ENCODE results near the gene ATP8B3. TPM values are rescaled to one million over a fixed set of nuclear protein-coding genes. Genes with fewer than 3 reads are reported as not detected.

The ATP8B3 gene
- total and polyA plus RNA-seq, 2 of the 13 experiments (the other 11 are each of a cell fraction or from before 2014, with no cell fraction given), result 2.6 to 5.9 TPM

DNA sequence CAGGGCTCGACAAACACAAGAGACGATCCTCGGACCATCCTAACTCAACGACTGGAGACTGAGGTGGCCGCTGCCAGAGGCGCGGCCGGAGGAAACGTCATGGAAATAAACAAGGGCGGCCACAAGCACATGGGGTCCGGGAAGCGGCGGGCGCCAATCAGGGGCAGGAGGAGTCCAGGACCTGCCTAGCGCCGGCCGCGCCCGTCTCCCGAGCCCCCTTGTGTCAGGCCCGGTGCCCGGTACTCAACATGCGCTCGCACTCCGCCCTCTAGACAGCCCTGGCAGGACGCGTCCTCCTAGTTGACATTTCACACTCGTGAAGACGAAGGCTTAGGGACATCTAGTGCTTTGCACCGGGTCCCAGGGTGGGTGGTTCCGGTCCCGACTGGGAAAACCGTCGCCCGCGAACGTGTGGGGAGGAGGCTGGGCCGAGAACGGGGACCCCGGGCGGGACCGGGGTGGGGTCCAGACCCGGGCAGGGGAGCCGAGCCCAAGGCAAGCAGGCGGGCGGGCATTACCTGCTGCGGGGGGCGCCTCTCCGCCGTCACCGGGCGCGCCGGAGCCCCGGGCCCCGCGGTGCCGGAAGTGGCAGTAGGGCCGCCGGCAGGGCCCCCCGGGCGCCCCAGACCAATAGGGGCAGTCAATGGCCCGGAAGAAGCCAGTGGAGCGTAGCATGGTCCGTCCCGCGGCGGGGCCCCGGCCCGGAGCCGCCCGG is 35.8 kb upstream of the ATP8B3 start (continued):
- TF ChIP-seq ZNF891 (CRISPR knock-in tag; IDR thresholded peaks at IDR 0.05) (no peak), TRIM24 (CRISPR knock-in tag; IDR thresholded peaks at IDR 0.05) (no peak), ZNF644 (CRISPR knock-in tag; IDR thresholded peaks at IDR 0.05; ENCODE audit: low read depth) (no peak), KDM1A (CRISPR knock-in tag; IDR thresholded peaks at IDR 0.05) (no peak), ZNF12 (CRISPR knock-in tag; IDR thresholded peaks at IDR 0.05) (no peak), ZNF709 (CRISPR knock-in tag; IDR thresholded peaks at IDR 0.05) (0 out of 2 replicates have a peak, but pooled peaks have one; percentile 15), CBX1 (IDR thresholded peaks at IDR 0.05; ENCODE audit: low read depth) (no peak), CBX5 (CRISPR knock-in tag; IDR thresholded peaks at IDR 0.05; ENCODE audit: borderline replicate concordance) (no peak), HMG20A (CRISPR knock-in tag; IDR thresholded peaks at IDR 0.05; ENCODE audit: borderline replicate concordance) (no peak), TAF15 (IDR thresholded peaks at IDR 0.05; ENCODE audit: low read depth, low read length, poor library complexity, severe bottlenecking) (no peak), ZSCAN21 (CRISPR knock-in tag; IDR thresholded peaks at IDR 0.05; ENCODE audit: borderline replicate concordance) (no peak), ZNF773 (CRISPR knock-in tag; IDR thresholded peaks at IDR 0.05; ENCODE audit: borderline replicate concordance) (peak; percentile 53; the same call in 1 of the 2 replicates)
- TF ChIP-seq, protein P1, sequence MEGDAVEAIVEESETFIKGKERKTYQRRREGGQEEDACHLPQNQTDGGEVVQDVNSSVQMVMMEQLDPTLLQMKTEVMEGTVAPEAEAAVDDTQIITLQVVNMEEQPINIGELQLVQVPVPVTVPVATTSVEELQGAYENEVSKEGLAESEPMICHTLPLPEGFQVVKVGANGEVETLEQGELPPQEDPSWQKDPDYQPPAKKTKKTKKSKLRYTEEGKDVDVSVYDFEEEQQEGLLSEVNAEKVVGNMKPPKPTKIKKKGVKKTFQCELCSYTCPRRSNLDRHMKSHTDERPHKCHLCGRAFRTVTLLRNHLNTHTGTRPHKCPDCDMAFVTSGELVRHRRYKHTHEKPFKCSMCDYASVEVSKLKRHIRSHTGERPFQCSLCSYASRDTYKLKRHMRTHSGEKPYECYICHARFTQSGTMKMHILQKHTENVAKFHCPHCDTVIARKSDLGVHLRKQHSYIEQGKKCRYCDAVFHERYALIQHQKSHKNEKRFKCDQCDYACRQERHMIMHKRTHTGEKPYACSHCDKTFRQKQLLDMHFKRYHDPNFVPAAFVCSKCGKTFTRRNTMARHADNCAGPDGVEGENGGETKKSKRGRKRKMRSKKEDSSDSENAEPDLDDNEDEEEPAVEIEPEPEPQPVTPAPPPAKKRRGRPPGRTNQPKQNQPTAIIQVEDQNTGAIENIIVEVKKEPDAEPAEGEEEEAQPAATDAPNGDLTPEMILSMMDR (CRISPR knock-in tag; IDR thresholded peaks at IDR 0.05), result peak; percentile 20; the same call in 1 of the 2 replicates
- TF ChIP-seq, protein P2, sequence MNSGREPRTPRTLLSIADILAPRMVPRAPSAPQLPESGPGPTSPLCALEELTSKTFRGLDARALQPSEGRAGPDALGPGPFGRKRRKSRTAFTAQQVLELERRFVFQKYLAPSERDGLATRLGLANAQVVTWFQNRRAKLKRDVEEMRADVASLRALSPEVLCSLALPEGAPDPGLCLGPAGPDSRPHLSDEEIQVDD (CRISPR knock-in tag; IDR thresholded peaks at IDR 0.05; ENCODE audit: borderline replicate concordance), result no peak
- TF ChIP-seq, protein P3, sequence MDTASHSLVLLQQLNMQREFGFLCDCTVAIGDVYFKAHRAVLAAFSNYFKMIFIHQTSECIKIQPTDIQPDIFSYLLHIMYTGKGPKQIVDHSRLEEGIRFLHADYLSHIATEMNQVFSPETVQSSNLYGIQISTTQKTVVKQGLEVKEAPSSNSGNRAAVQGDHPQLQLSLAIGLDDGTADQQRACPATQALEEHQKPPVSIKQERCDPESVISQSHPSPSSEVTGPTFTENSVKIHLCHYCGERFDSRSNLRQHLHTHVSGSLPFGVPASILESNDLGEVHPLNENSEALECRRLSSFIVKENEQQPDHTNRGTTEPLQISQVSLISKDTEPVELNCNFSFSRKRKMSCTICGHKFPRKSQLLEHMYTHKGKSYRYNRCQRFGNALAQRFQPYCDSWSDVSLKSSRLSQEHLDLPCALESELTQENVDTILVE (CRISPR knock-in tag; IDR thresholded peaks at IDR 0.05), result no peak
- TF ChIP-seq, protein P4, sequence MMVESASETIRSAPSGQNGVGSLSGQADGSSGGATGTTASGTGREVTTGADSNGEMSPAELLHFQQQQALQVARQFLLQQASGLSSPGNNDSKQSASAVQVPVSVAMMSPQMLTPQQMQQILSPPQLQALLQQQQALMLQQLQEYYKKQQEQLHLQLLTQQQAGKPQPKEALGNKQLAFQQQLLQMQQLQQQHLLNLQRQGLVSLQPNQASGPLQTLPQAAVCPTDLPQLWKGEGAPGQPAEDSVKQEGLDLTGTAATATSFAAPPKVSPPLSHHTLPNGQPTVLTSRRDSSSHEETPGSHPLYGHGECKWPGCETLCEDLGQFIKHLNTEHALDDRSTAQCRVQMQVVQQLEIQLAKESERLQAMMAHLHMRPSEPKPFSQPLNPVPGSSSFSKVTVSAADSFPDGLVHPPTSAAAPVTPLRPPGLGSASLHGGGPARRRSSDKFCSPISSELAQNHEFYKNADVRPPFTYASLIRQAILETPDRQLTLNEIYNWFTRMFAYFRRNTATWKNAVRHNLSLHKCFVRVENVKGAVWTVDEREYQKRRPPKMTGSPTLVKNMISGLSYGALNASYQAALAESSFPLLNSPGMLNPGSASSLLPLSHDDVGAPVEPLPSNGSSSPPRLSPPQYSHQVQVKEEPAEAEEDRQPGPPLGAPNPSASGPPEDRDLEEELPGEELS (CRISPR knock-in tag; IDR thresholded peaks at IDR 0.05), result no peak
- TF ChIP-seq, protein P5, sequence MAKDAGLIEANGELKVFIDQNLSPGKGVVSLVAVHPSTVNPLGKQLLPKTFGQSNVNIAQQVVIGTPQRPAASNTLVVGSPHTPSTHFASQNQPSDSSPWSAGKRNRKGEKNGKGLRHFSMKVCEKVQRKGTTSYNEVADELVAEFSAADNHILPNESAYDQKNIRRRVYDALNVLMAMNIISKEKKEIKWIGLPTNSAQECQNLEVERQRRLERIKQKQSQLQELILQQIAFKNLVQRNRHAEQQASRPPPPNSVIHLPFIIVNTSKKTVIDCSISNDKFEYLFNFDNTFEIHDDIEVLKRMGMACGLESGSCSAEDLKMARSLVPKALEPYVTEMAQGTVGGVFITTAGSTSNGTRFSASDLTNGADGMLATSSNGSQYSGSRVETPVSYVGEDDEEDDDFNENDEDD (CRISPR knock-in tag; IDR thresholded peaks at IDR 0.05; ENCODE audit: borderline replicate concordance), result no peak
- TF ChIP-seq, protein P6, sequence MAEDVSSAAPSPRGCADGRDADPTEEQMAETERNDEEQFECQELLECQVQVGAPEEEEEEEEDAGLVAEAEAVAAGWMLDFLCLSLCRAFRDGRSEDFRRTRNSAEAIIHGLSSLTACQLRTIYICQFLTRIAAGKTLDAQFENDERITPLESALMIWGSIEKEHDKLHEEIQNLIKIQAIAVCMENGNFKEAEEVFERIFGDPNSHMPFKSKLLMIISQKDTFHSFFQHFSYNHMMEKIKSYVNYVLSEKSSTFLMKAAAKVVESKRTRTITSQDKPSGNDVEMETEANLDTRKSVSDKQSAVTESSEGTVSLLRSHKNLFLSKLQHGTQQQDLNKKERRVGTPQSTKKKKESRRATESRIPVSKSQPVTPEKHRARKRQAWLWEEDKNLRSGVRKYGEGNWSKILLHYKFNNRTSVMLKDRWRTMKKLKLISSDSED (CRISPR knock-in tag; IDR thresholded peaks at IDR 0.05), result no peak
